NCI-H2196 treated with DMSO at 0.1 percent for 48 hours (cell line): Measurements from ENCODE around the gene HMG20A.

Experiments used
- DNase-seq: peaks from one replicate; lab custom pipeline; 2025; ENCODE audit not compliant: unreplicated experiment; lab: John Stamatoyannopoulos, UW

The HMG20A gene

GRCh38 chr15:77475001-77475400, 54.3 kb downstream of the HMG20A start:
- DNase-seq: no peak

GRCh38 chr15:77475898-77476297, 55.2 kb downstream of the HMG20A start:
- no peak for DNase-seq

GRCh38 chr15:77476995-77477394, 56.3 kb downstream of the HMG20A start:
- no peak for DNase-seq

GRCh38 chr15:77478051-77478450, 57.4 kb downstream of the HMG20A start:
- DNase-seq: no peak

- DNase-seq: no peak
Observed at GRCh38 chr15:77479015-77479414, 58.3 kb downstream of the HMG20A start.

- DNase-seq: no peak
Observed at GRCh38 chr15:77480859-77481633, 60.4 kb downstream of the HMG20A start.

- no peak for DNase-seq
Observed at GRCh38 chr15:77481670-77482069, 61.0 kb downstream of the HMG20A start.

- no peak for DNase-seq
Observed at GRCh38 chr15:77482570-77482969, 61.9 kb downstream of the HMG20A start.

- DNase-seq: no peak
Observed at GRCh38 chr15:77483425-77484140, 62.9 kb downstream of the HMG20A start.

GRCh38 chr15:77484994-77485393, 64.3 kb downstream of the HMG20A start:
- DNase-seq: no peak

- no peak for DNase-seq
Observed at GRCh38 chr15:77486542-77487468, 66.1 kb downstream of the HMG20A start.

- no peak for DNase-seq
Observed at GRCh38 chr15:77487469-77487842, 66.8 kb downstream of the HMG20A start.

GRCh38 chr15:77487888-77488287, 67.2 kb downstream of the HMG20A start:
- no peak for DNase-seq

- DNase-seq: no peak
Observed at GRCh38 chr15:77489647-77490046, 69.0 kb downstream of the HMG20A start.

GRCh38 chr15:77493324-77493907, 72.7 kb downstream of the HMG20A start:
- no peak for DNase-seq

GRCh38 chr15:77494073-77494867, 73.6 kb downstream of the HMG20A start:
- no peak for DNase-seq

GRCh38 chr15:77494964-77495363, 74.3 kb downstream of the HMG20A start:
- DNase-seq: no peak

- DNase-seq: no peak
Observed at GRCh38 chr15:77495838-77496596, 75.3 kb downstream of the HMG20A start.

- peak; percentile 64 for DNase-seq
Observed at GRCh38 chr15:77496715-77497109, 76.0 kb downstream of the HMG20A start.
